Fibroblast of skin of abdomen (primary cell): Measurements from ENCODE around the gene ACTR1A.

ENCODE experiments used
- DNase-seq: peaks from one replicate; pipeline ENCODE4 v3.0.0-alpha.2; 2013

The ACTR1A gene

GRCh38 chr10:102452672-102453340, 49.7 kb downstream of the ACTR1A start:
- peak; percentile 44 for DNase-seq

DNA sequence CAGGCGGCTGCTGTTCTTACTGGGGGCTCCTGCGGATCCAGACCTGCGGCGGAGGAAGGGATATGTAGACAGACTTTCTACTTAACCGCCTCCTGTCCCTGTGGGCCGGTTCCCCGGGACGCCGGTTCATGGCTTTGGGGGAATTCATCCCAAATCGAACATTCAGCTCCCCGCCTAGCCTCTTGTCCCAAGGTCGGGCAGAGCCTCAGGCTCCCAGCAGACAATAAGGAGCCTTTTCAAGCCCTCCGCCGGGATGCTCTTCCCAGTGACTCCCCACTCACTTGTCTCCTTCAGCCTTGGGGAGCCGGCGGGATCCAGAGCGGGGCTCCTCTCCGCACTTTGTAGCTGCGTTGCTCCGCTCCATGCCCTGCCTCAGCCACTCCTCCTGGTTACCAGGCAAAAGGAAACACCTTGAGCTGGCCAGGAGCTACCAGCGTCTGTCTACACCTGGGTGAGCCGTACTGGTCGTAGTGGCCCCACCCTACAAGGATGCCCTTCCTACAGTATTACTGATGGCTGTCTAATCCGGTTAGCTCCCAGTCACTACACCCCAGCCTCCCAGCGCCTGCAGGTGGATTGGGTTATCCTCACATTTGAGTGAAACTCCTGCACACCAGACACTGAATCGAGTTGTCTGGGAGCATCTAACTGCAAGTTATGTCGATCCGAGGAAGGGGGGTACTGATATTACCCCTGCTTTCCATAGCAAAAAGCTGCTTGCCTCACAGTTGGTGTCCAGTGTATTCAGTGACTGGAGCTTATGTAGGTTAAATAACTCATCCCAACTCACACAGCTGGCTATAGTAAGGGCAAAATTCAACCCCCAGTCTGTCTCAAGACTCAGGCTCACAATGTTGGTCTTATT, 51.2 kb downstream of the ACTR1A start, which contains the start of gene C10orf95:
C10orf95 (minus strand) TSS at position 439 of the 865 bp plus-strand sequence. CDS start 450 bp downstream, outside the sequence.
- peak; percentile 3 for DNase-seq

GRCh38 chr10:102450374-102451104, 52.0 kb downstream of the ACTR1A start:
- DNase-seq, result peak; percentile 79

DNA sequence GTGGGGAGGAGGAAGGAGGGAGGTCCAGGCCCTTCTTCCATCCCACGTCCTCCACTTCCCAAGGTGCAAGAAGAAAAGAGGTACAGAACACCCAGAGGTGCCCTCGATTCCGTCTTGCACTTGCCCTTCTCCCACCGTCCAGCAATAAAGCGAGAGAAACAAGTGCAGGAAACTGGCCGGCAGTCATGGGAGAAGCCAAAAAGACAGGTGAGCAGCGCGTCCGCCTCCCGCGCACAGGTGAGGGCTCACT, 52.5 kb downstream of the ACTR1A start:
- no peak for DNase-seq

DNA sequence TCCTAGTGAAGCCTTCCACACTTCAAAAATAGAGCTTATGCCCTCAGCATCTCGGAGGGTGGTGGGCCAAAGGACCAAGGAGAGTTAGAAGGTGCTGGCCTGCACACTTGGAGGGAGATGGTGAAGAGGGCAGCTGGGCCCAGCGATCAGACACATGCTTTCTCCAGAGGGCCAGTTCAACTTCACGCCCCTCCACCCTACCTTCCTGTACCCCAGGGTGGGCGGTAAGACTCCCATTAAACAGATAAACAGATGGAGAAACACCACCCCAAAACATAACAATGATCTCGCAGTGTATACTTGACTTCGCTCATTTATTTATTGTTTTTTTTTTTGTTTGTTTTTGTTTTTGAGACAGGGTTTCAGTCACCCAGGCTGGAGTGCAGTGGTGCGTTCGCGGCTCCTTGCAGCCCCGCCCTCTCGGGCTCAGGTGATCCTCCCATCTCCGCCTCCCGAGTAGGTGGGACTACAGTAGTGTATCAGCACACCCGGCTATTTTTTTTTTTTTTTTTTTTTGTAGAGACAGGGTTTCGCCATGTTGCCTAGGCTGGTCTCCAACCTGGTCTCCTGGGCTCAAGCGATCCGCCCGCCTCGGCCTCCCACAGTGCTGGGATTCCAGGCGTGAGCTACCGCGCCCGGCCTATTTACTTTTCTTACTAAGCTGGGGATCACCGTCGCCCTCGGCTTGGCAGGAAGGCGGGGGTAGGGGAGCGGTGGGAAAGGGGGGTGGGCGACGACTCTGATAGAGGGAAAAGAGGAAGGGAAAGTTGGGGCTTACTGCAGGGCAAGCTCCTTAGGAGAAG, 53.0 kb downstream of the ACTR1A start:
- peak; percentile 34 for DNase-seq

- no peak for DNase-seq
Measured at GRCh38 chr10:102444851-102445250, 57.7 kb downstream of the ACTR1A start.

DNA sequence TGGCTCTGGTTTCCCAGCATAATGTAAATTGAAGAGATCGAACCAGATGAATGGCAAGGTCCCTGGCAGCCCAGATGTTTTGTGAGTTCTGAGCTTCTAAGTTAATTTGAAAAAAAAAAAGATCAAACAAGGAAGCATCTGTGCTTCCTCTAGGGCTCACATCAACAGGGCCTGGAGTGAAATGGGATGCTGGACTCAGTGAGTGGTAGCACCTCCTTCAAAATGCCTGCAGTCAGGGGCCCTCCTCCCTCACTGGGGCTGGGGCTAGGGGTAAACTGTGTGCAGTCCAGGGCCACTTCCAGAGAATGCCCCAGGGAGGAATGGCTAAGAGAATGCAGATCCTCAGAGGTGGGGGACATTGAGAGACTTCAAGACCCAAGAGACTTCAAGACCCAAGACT, 64.1 kb downstream of the ACTR1A start:
- DNase-seq, result no peak

DNA sequence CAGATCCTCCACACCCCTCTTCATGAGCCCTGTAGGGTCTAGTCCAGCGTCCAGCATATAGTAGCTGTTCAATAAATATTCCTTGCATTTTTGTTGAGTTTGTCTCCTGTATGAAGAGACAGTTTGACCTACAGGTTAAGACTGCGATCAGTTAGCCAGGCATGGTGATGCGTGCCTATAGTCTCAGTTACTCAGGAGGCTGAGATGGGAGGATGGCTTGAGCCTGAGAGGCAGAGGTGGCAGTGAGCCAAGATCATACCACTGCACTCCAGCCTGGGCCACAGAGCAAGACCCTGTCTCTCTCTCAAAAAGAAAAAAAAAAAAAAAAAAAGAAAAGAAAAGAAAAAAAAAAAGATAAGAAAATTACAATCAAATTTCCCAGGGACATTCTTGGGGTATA, 65.0 kb downstream of the ACTR1A start:
- no peak for DNase-seq

DNA sequence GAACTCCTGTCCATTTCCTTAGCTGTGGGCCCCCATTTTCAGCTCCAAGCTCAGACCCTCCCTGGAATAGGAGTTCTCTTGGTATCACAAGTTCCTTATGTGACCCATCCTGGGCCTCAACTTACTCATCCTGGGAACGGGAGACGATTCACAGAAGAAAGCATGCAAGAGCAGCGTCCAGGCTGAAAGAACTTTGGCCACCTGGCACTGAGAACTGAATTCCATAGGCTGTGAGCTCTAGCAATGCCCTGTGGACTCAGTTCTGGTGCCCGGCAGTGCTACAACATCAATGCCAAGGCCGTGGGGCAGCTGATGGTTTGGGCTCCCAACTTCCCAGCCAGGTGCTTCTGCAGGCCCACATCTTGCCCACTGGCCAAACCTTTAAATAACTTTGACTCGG, 66.2 kb downstream of the ACTR1A start:
- no peak for DNase-seq

GRCh38 chr10:102435529-102436233, 66.8 kb downstream of the ACTR1A start:
- DNase-seq, result no peak

GRCh38 chr10:102435133-102435497, 67.4 kb downstream of the ACTR1A start:
- DNase-seq, result no peak

DNA sequence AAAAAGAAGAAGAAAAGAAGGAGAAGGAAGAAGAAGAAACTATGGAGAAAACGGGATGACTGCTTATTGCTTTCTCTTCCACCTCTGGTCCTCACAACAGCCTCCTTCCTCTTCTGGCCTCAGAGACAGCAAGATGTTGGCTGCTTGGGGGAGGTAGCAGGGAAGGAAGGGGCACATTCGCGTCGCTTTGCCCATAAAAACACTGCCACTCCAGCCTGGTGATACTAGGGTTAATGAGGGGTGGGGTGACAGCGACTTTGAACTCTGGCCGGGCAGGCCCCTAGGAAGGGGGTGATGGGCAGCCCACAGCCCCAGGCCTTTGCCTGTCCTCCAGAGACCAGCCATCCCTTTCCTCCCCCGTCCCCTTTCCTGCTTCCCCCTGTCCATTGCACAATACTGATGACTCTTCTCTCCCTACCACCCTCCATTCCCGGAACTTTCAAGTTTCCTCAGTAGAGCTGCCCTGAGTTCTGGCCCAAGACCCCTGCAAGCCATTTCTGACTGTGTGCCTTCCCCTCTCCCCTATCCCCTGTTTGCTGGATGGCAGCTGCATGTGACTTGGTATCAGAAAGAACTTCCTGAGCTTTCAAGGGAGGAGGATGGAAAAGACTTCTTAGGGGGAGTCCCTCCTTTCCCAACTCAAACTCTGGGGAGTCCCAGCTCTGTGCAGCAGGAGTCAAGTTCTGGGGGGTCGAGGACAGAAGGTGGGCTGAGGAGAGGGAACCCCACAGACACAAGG, 67.9 kb downstream of the ACTR1A start:
- DNase-seq, result peak; percentile 66

DNA sequence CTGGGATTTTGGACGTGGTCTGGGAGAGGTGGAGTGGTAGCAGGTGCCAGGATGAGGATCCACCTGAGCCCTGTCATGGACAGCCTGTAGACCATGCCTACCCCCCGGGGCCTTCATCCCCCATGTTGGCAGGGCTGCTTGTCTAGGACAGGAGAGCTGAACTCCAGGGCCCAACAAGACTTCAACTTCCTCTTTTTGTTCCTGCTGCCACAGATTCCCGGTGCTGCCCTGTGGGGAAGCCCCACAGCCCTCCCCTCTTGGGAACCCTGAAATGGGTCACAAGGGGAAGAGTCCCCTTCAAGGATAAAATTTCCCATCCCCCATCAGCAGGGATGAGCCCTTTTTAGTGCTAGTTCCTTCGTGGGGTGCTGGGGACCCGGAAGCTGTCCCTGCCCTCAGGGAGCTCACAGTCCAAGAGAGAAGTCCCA, 68.9 kb downstream of the ACTR1A start:
- no peak for DNase-seq

- peak; percentile 98 for DNase-seq
Measured at GRCh38 chr10:102432162-102432950, 70.2 kb downstream of the ACTR1A start, which contains the start of gene CUEDC2. Gene CUEDC2 (minus strand): TSS chr10:102432574. CDS start chr10:102425188, 7,386 bp downstream.

DNA sequence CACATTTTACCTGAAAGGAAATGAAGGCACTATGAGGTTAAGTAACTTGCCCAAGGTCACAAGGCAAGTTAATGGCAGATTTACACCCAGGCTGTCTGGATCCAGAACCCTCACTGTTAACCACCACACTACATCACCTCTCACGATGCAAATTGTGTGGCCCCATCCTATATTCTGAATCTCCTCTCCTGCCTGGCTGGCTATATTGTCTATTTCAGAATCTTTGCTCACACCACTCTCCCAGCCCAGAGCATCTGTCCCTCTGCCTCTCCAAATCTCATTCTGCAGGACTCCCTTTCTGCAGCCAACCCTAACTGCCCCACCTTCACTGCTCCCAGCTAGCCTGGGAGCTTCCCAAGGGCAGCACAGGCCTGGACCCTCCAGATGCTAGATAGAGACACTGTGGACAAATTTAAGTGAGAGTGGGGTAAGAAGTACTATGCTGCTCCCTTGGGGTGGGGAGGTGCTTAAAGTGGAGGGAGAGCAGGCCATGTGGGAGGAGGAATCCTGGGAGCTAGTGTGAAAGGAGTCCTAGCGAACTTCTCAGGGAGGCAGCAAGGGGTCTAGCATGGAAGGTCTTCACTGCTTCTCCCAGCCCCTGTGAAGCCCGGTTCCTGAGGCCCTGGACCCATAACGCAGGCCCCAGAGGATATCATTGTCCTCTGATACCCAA, 70.9 kb downstream of the ACTR1A start:
- DNase-seq, result no peak

DNA sequence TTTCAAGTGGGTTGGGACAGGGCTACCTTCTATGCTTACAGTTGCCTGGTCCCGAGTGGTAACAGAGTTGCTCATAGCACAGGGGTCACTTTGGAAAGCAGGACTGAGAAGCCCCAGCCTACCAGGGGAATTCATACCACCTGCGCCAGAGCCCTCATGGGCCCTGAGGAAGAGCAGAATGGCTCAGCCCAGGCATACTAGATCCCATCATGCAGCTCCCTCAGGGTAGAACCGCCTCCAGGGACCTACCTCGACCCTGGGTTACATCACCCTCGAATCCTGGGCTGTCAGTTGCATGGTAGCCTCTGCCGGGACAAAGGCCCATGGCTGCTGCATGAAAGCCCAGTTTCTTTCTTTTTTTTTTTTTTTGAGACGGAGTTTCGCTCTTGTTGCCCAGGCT, 73.0 kb downstream of the ACTR1A start:
- DNase-seq, result no peak
